ENCODE results near the gene PPFIA3. TPM values are rescaled to one million over a fixed set of nuclear protein-coding genes. Genes with fewer than 3 reads are reported as not detected.
A peak's percentile ranks its signal among the peaks of the same experiment; 100 is the strongest.

Gene PPFIA3
- total RNA-seq, 5 donors from 2014 or later (not counting 1 experiment from before 2014, with no cell fraction given), result 3.8 to 4.7 (median 4.1) TPM

- ChIA-PET POLR2A (no interaction called here), CTCF (interaction anchor here in 1 of 2 donors (0.5 kb wide), 1 partner anchor 80 kb away, joined by 3 read pairs; no protein-coding TSS in a partner anchor)
- WGBS (ENCODE audit: insufficient coverage), result 90% methylated on average over 3 of the region's 6 CpGs
- Histone ChIP-seq H3K4me1 (ENCODE audit: control insufficient read depth in 1 of 2, extremely low read depth in 1 of 2, insufficient read depth in 2 of 2, low read length in 2 of 2) (peaks cover 13 to 39% of the 10 kb centered on the region in 2 experiments), H3K9me3 (no peaks in the 10 kb centered on the region), H3K27ac (ENCODE audit: low read length) (no peak overlapping the region), H3K36me3 (ENCODE audit: control insufficient read depth in 2 of 2, extremely low read depth in 1 of 2, insufficient read depth in 1 of 2, low read length in 1 of 2) (no peaks in the 10 kb centered on the region), H3K27me3 (replicated peaks in 1 of 2; ENCODE audit: control insufficient read depth in 2 of 2, extremely low read depth in 1 of 2, insufficient read depth in 2 of 2, low read length in 1 of 2) (peaks cover 11 to 88% of the 10 kb centered on the region in 2 experiments), H3K4me3 (ENCODE audit: control insufficient read depth in 1 of 2, extremely low read depth in 1 of 2, low read length in 1 of 2) (no peak overlapping the region)
- H3K36me3 Mint-ChIP-seq, result no peaks in the 10 kb centered on the region
- peaks cover 0 to 8% (median 0%) of the 10 kb centered on the region in 3 donors for H3K9me3 Mint-ChIP-seq
- H3K4me3 Mint-ChIP-seq, result peak overlapping the region in 1 of 3 donors; percentile 3
- H3K27ac Mint-ChIP-seq, result no peak overlapping the region
- DNase-seq, result no peak
- H3K27me3 Mint-ChIP-seq, result peaks cover 59 to 75% of the 10 kb centered on the region in 2 donors
- H3K4me1 Mint-ChIP-seq, result peaks cover 24 to 30% (median 25%) of the 10 kb centered on the region in 3 donors
- ATAC-seq (replicated peaks in 1 of 4), result no peak
These were observed 34.9 kb downstream of the PPFIA3 start for GRCh38 chr19:49154279-49154678.

GRCh38 chr19:49155005-49155819 is 35.9 kb downstream of the PPFIA3 start, which contains the start of gene HRC:
Gene HRC (minus strand): TSS chr19:49155396. CDS start chr19:49155237, 159 bp downstream.
- peaks cover 14 to 21% (median 16%) of the 10 kb centered on the region in 3 donors for H3K4me1 Mint-ChIP-seq
- H3K27ac Mint-ChIP-seq, result no peak within 1 kb of the TSS
- peak within 1 kb of the TSS in 1 of 3 donors; percentile 3 for H3K4me3 Mint-ChIP-seq
- ChIA-PET CTCF (interaction anchor here in 1 of 2 donors (0.5 kb wide), 1 partner anchor 81 kb away, joined by 3 read pairs; no protein-coding TSS in a partner anchor), POLR2A (no interaction called here)
- H3K36me3 Mint-ChIP-seq, result no peaks in the 10 kb centered on the region
- peaks cover 8 to 30% of the 10 kb centered on the region in 2 experiments for H3K4me1 ChIP-seq (ENCODE audit: control insufficient read depth in 1 of 2, extremely low read depth in 1 of 2, insufficient read depth in 2 of 2, low read length in 2 of 2)
- H3K4me3 ChIP-seq (ENCODE audit: control insufficient read depth in 1 of 2, extremely low read depth in 1 of 2, low read length in 1 of 2), result no peak within 1 kb of the TSS
- H3K36me3 ChIP-seq (ENCODE audit: control insufficient read depth in 2 of 2, extremely low read depth in 1 of 2, insufficient read depth in 1 of 2, low read length in 1 of 2), result no peaks in the 10 kb centered on the region
- peaks cover 0 to 8% (median 0%) of the 10 kb centered on the region in 3 donors for H3K9me3 Mint-ChIP-seq
- H3K27me3 ChIP-seq (replicated peaks in 1 of 2; ENCODE audit: control insufficient read depth in 2 of 2, extremely low read depth in 1 of 2, insufficient read depth in 2 of 2, low read length in 1 of 2), result peaks cover 11 to 88% of the 10 kb centered on the region in 2 experiments
- ATAC-seq (replicated peaks in 1 of 4) (no peak), DNase-seq (no peak)
- H3K27ac ChIP-seq (ENCODE audit: low read length), result no peak within 1 kb of the TSS
- 62% methylated on average over 15 of the region's 19 CpGs for WGBS (ENCODE audit: insufficient coverage)
- H3K27me3 Mint-ChIP-seq, result peaks cover 65 to 77% of the 10 kb centered on the region in 2 donors
- H3K9me3 ChIP-seq, result no peaks in the 10 kb centered on the region

GRCh38 chr19:49155820-49156346 is 36.5 kb downstream of the PPFIA3 start:
- Mint-ChIP-seq H3K36me3 (no peaks in the 10 kb centered on the region), H3K4me3 (no peak overlapping the region), H3K4me1 (peaks cover 12 to 18% (median 14%) of the 10 kb centered on the region in 3 donors), H3K9me3 (peaks cover 0 to 8% (median 0%) of the 10 kb centered on the region in 3 donors), H3K27ac (no peak overlapping the region), H3K27me3 (peaks cover 72 to 80% of the 10 kb centered on the region in 2 donors)
- no peak overlapping the region for H3K27ac ChIP-seq (ENCODE audit: low read length)
- 41% methylated on average over 2 of the region's 4 CpGs for WGBS (ENCODE audit: insufficient coverage)
- CTCF ChIA-PET, result no interaction called here
- H3K4me1 ChIP-seq (ENCODE audit: control insufficient read depth in 1 of 2, extremely low read depth in 1 of 2, insufficient read depth in 2 of 2, low read length in 2 of 2), result peaks cover 6 to 23% of the 10 kb centered on the region in 2 experiments
- POLR2A ChIA-PET, result no interaction called here
- H3K4me3 ChIP-seq (ENCODE audit: control insufficient read depth in 1 of 2, extremely low read depth in 1 of 2, low read length in 1 of 2), result no peak overlapping the region
- H3K36me3 ChIP-seq (ENCODE audit: control insufficient read depth in 2 of 2, extremely low read depth in 1 of 2, insufficient read depth in 1 of 2, low read length in 1 of 2), result no peaks in the 10 kb centered on the region
- peaks cover 11 to 88% of the 10 kb centered on the region in 2 experiments for H3K27me3 ChIP-seq (replicated peaks in 1 of 2; ENCODE audit: control insufficient read depth in 2 of 2, extremely low read depth in 1 of 2, insufficient read depth in 2 of 2, low read length in 1 of 2)
- DNase-seq (no peak), ATAC-seq (replicated peaks in 1 of 4) (no peak)
- no peaks in the 10 kb centered on the region for H3K9me3 ChIP-seq

GRCh38 chr19:49157445-49158224 is 38.3 kb downstream of the PPFIA3 start, which contains the start of gene TRPM4:
Gene TRPM4 (plus strand): TSS chr19:49157792. CDS start chr19:49157867, 75 bp downstream.
- peaks cover 2 to 12% of the 10 kb centered on the region in 2 experiments for H3K4me1 ChIP-seq (ENCODE audit: control insufficient read depth in 1 of 2, extremely low read depth in 1 of 2, insufficient read depth in 2 of 2, low read length in 2 of 2)
- ATAC-seq (replicated peaks in 1 of 4) (peak; percentile 46 to 78 (median 63)), DNase-seq (peak in 12 of 35 experiments; percentile 21 to 44 (median 32))
- no peaks in the 10 kb centered on the region for H3K36me3 ChIP-seq (ENCODE audit: control insufficient read depth in 2 of 2, extremely low read depth in 1 of 2, insufficient read depth in 1 of 2, low read length in 1 of 2)
- Mint-ChIP-seq H3K27ac (peak within 1 kb of the TSS in 1 of 2 donors; percentile 71), H3K36me3 (no peaks in the 10 kb centered on the region), H3K27me3 (peaks cover 65 to 70% of the 10 kb centered on the region in 2 donors), H3K4me1 (peaks cover 6 to 9% (median 8%) of the 10 kb centered on the region in 3 donors), H3K9me3 (peaks cover 0 to 8% (median 0%) of the 10 kb centered on the region in 3 donors), H3K4me3 (peak within 1 kb of the TSS; percentile 42 to 62 (median 44))
- H3K27ac ChIP-seq (ENCODE audit: low read length), result no peak within 1 kb of the TSS
- H3K4me3 ChIP-seq (ENCODE audit: control insufficient read depth in 1 of 2, extremely low read depth in 1 of 2, low read length in 1 of 2), result peak within 1 kb of the TSS in 1 of 2 donors; percentile 2
- POLR2A ChIA-PET, result no interaction called here
- H3K27me3 ChIP-seq (replicated peaks in 1 of 2; ENCODE audit: control insufficient read depth in 2 of 2, extremely low read depth in 1 of 2, insufficient read depth in 2 of 2, low read length in 1 of 2), result peaks cover 5 to 85% of the 10 kb centered on the region in 2 experiments
- 4% methylated on average over 25 of the region's 41 CpGs for WGBS (ENCODE audit: insufficient coverage)
- CTCF ChIA-PET, result no interaction called here
- H3K9me3 ChIP-seq, result no peaks in the 10 kb centered on the region

- no peak overlapping the region for H3K27ac Mint-ChIP-seq
- H3K4me1 ChIP-seq (ENCODE audit: control insufficient read depth in 1 of 2, extremely low read depth in 1 of 2, insufficient read depth in 2 of 2, low read length in 2 of 2), result peaks cover 2 to 12% of the 10 kb centered on the region in 2 experiments
- ChIA-PET POLR2A (no interaction called here), CTCF (no interaction called here)
- H3K4me1 Mint-ChIP-seq, result peaks cover 6 to 9% (median 8%) of the 10 kb centered on the region in 3 donors
- H3K4me3 ChIP-seq (ENCODE audit: control insufficient read depth in 1 of 2, extremely low read depth in 1 of 2, low read length in 1 of 2), result no peak overlapping the region
- H3K36me3 ChIP-seq (ENCODE audit: control insufficient read depth in 2 of 2, extremely low read depth in 1 of 2, insufficient read depth in 1 of 2, low read length in 1 of 2), result no peaks in the 10 kb centered on the region
- ATAC-seq (replicated peaks in 1 of 4), result no peak
- 86% methylated on average over 12 of the region's 13 CpGs for WGBS (ENCODE audit: insufficient coverage)
- H3K27ac ChIP-seq (ENCODE audit: low read length), result no peak overlapping the region
- H3K4me3 Mint-ChIP-seq, result no peak overlapping the region
- peaks cover 3 to 60% of the 10 kb centered on the region in 2 experiments for H3K27me3 ChIP-seq (replicated peaks in 1 of 2; ENCODE audit: control insufficient read depth in 2 of 2, extremely low read depth in 1 of 2, insufficient read depth in 2 of 2, low read length in 1 of 2)
- no peak for DNase-seq
- no peaks in the 10 kb centered on the region for H3K9me3 Mint-ChIP-seq
- no peaks in the 10 kb centered on the region for H3K9me3 ChIP-seq
- H3K36me3 Mint-ChIP-seq, result no peaks in the 10 kb centered on the region
- H3K27me3 Mint-ChIP-seq, result peaks cover 40 to 45% of the 10 kb centered on the region in 2 donors
These were observed 41.3 kb downstream of the PPFIA3 start for GRCh38 chr19:49160450-49161189.
